ENCODE results near the gene ZSCAN25. TPM values are rescaled to one million over a fixed set of nuclear protein-coding genes. Genes with fewer than 3 reads are reported as not detected.

ZSCAN25 gene
- total RNA-seq, 1 donor from 2014 or later = 11.0 TPM

DNA sequence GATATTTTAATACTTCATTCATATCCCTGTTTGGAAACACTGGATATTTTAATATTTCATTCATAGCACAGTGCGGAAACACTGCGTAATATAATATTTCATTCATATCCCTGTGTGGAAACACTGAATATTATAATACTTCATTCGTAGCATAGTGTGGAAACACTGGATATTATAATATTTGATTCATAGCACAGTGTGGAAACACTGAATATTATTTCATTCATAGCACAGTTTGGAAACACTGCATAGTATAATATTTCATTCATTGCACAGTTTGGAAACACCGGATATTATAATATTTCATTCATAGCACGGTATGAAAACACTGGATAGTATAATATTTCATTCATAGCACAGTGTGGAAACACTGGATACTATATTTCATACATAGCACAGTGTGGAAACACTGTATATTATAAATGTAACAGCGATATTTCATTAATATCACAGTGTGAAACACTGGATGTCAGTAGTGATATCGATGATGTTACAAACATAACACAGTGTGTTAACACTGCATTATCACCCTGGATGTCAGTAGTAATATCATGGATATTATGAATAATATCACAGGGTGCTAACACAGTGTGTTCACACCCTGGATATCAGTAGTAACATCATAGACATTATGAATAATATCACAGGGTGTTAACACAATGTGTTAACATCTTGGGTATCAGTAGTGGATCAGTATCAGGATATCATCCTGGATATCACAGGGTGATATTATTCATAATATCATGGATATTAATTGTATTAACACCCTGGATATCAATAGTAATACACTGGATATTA, 21.6 kb upstream of the ZSCAN25 start:
- H3K27me3 ChIP-seq (ENCODE audit: control insufficient read depth in 3 of 3, insufficient read depth in 3 of 3, low read length in 3 of 3) = no peaks in the 10 kb centered on the region
- no peak overlapping the region for H3K9ac ChIP-seq (ENCODE audit: low read depth in 1 of 3, low read length in 3 of 3)
- H3K27ac ChIP-seq (ENCODE audit: low read depth, low read length) = no peak overlapping the region
- H3K4me1 ChIP-seq (ENCODE audit: control insufficient read depth in 3 of 3, insufficient read depth in 3 of 3, low read length in 3 of 3) = no peaks in the 10 kb centered on the region
- no peak overlapping the region for H3K4me3 ChIP-seq (ENCODE audit: low read length in 3 of 3)
- H3K9me3 ChIP-seq (ENCODE audit: control insufficient read depth in 3 of 3, low read length in 3 of 3) = no peaks in the 10 kb centered on the region
- no peaks in the 10 kb centered on the region for H3K36me3 ChIP-seq (ENCODE audit: control insufficient read depth in 3 of 3, insufficient read depth in 3 of 3, low read length in 3 of 3)

DNA sequence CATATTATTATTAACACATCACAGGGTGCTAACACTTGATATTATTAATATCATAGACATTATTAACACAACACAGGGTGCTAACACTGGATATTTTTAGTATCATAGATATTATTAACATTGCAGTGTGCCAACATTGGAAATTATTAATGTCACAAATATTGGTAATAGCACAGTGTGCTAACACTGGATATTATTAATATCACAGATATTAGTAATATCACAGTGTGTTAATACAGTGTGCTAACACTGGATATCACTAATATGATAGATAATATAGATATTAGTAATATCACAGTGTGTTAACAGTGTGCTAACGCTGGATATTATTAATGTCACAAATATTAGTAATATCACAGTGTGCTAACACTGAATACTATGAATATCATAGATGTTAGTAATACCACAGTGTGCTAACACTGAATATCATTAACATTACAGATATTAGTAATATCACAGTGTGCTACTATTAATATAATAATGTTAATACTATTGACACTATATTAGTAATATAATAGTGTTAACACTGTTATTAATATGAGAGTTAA, 20.3 kb upstream of the ZSCAN25 start:
- no peaks in the 10 kb centered on the region for H3K27me3 ChIP-seq (ENCODE audit: control insufficient read depth in 3 of 3, insufficient read depth in 3 of 3, low read length in 3 of 3)
- no peaks in the 10 kb centered on the region for H3K4me1 ChIP-seq (ENCODE audit: control insufficient read depth in 3 of 3, insufficient read depth in 3 of 3, low read length in 3 of 3)
- no peaks in the 10 kb centered on the region for H3K9me3 ChIP-seq (ENCODE audit: control insufficient read depth in 3 of 3, low read length in 3 of 3)
- H3K27ac ChIP-seq (ENCODE audit: low read depth, low read length) = no peak overlapping the region
- H3K36me3 ChIP-seq (ENCODE audit: control insufficient read depth in 3 of 3, insufficient read depth in 3 of 3, low read length in 3 of 3) = no peaks in the 10 kb centered on the region
- H3K9ac ChIP-seq (ENCODE audit: low read depth in 1 of 3, low read length in 3 of 3) = no peak overlapping the region
- no peak overlapping the region for H3K4me3 ChIP-seq (ENCODE audit: low read length in 3 of 3)

DNA sequence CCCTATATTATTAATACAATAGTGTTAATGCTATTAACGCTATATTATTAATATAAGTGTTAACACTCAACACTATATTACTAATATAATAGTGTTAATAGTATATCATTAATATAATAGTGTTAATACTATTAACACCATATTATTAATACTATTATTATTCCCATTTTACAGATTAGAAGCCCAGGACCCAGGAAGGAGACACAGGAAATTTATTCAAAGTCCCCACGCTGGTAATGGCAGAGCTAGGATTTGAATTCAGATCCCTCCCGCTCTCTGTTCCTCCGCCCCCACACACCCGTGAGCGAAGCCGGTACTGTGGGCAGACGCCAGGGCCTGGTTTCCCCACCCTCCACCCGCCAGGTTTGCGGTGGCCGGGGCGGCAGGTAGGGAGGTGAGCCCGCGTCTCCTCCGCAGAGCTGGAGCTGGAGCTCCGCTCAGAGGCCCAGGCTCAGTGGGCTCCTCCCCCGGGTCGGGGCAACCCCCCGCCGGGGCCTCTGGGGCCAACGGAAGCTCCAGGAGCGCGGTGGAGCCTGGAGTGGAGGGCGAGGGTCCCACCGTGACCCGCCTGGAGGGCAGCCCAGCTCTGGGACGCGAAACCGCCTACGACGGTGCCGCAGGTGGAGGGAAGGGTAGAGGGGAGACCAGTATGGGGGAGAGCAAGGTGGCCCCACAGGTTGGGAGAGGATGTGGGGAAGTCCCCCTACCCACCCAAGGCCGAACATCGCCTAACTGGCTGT, 18.8 kb upstream of the ZSCAN25 start, which contains the start of gene TMEM225B:
TSS of gene TMEM225B (plus strand) at position 506 of the 740 bp plus-strand sequence. CDS start 6,122 bp downstream, outside the sequence.
- Histone ChIP-seq H3K4me1 (ENCODE audit: control insufficient read depth in 3 of 3, insufficient read depth in 3 of 3, low read length in 3 of 3) (no peaks in the 10 kb centered on the region), H3K4me3 (ENCODE audit: low read length in 3 of 3) (no peak within 1 kb of the TSS), H3K27me3 (ENCODE audit: control insufficient read depth in 3 of 3, insufficient read depth in 3 of 3, low read length in 3 of 3) (no peaks in the 10 kb centered on the region), H3K36me3 (ENCODE audit: control insufficient read depth in 3 of 3, insufficient read depth in 3 of 3, low read length in 3 of 3) (no peaks in the 10 kb centered on the region), H3K9me3 (ENCODE audit: control insufficient read depth in 3 of 3, low read length in 3 of 3) (no peaks in the 10 kb centered on the region), H3K27ac (ENCODE audit: low read depth, low read length) (no peak within 1 kb of the TSS), H3K9ac (ENCODE audit: low read depth in 1 of 3, low read length in 3 of 3) (no peak within 1 kb of the TSS)

DNA sequence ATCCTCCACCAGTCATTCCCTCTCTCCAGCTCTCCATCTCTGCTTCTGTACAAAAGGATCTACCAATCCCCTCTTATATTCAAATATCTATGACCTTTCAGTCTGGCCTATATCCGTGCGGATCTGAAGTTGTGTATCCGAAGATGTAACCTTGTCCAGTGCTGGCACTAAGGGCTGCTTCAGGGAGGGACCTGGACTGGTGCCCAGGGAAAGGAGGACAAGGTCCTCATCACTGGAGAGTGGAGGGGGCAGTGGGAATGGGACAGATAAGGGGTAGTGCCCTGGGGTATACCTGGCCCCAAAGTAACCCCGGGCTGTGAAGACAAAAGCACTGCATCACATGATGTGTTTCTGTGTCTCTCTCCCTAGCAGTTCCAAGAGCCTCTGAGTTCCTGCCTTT, 16.9 kb upstream of the ZSCAN25 start:
- no peaks in the 10 kb centered on the region for H3K36me3 ChIP-seq (ENCODE audit: control insufficient read depth in 3 of 3, insufficient read depth in 3 of 3, low read length in 3 of 3)
- no peak overlapping the region for H3K9ac ChIP-seq (ENCODE audit: low read depth in 1 of 3, low read length in 3 of 3)
- no peak overlapping the region for H3K4me3 ChIP-seq (ENCODE audit: low read length in 3 of 3)
- H3K27me3 ChIP-seq (ENCODE audit: control insufficient read depth in 3 of 3, insufficient read depth in 3 of 3, low read length in 3 of 3) = no peaks in the 10 kb centered on the region
- no peak overlapping the region for H3K27ac ChIP-seq (ENCODE audit: low read depth, low read length)
- no peaks in the 10 kb centered on the region for H3K9me3 ChIP-seq (ENCODE audit: control insufficient read depth in 3 of 3, low read length in 3 of 3)
- no peaks in the 10 kb centered on the region for H3K4me1 ChIP-seq (ENCODE audit: control insufficient read depth in 3 of 3, insufficient read depth in 3 of 3, low read length in 3 of 3)

DNA sequence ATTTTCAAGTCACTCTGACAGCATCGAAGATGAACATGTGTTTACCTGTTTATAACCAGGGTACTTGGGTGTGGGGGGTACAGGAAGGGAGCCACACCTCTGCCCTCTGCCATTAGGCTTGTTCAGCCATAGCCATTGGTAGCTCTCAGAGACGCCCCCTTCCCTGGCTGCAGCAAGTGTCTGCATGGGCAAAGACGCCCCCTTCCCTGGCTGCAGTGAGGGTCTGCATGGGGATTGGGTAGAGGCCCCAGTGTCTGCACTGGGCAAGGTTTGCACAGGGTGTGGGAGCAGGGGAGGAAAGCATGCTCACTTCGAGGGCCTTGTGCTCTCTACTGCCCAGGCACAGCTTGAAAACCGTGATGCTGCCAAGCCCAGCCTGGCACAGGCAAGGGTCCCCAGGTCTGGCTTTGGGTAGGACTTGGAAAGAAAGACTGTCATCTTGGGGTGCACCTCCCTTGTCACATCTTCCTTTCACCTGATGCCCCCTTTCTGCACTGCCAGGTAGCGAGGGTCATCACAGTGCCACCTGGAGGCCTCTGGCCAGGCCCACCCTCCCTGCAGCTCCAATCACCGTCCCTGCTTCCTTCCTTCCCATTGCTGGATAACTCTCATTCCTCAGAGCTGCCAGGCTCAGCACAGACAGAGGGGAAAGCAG, 15.0 kb upstream of the ZSCAN25 start:
- no peaks in the 10 kb centered on the region for H3K27me3 ChIP-seq (ENCODE audit: control insufficient read depth in 3 of 3, insufficient read depth in 3 of 3, low read length in 3 of 3)
- no peaks in the 10 kb centered on the region for H3K9me3 ChIP-seq (ENCODE audit: control insufficient read depth in 3 of 3, low read length in 3 of 3)

DNA sequence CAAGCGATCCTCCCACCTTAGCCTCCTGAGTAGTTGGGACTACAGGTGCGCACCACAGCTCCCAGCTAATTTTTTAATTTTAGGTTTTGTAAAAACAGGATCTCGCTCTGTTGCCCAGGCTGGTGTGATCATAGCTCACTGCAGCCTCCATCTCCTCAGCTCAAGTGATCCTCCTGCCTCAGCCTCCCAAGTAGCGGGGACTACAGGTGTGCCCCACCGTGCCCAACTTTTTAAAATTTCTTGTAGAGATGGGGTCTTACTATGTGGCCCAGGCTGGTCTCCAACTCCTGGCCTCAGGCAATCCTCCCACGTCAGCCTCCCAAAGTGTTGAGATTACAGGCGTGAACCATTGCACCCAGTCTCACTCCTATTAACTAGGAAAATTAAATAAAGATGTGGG, 11.2 kb upstream of the ZSCAN25 start:
- Histone ChIP-seq H3K4me1 (ENCODE audit: control insufficient read depth in 3 of 3, insufficient read depth in 3 of 3, low read length in 3 of 3) (no peaks in the 10 kb centered on the region), H3K4me3 (ENCODE audit: low read length in 3 of 3) (no peak overlapping the region), H3K36me3 (ENCODE audit: control insufficient read depth in 3 of 3, insufficient read depth in 3 of 3, low read length in 3 of 3) (no peaks in the 10 kb centered on the region), H3K27me3 (ENCODE audit: control insufficient read depth in 3 of 3, insufficient read depth in 3 of 3, low read length in 3 of 3) (no peaks in the 10 kb centered on the region), H3K27ac (ENCODE audit: low read depth, low read length) (no peak overlapping the region), H3K9me3 (ENCODE audit: control insufficient read depth in 3 of 3, low read length in 3 of 3) (no peaks in the 10 kb centered on the region), H3K9ac (ENCODE audit: low read depth in 1 of 3, low read length in 3 of 3) (no peak overlapping the region)

More for the DNA sequence above, 15.0 kb upstream of the ZSCAN25 start:
- H3K9ac ChIP-seq (ENCODE audit: low read depth in 1 of 3, low read length in 3 of 3) = no peak overlapping the region
- H3K27ac ChIP-seq (ENCODE audit: low read depth, low read length) = no peak overlapping the region
- no peaks in the 10 kb centered on the region for H3K4me1 ChIP-seq (ENCODE audit: control insufficient read depth in 3 of 3, insufficient read depth in 3 of 3, low read length in 3 of 3)
- H3K4me3 ChIP-seq (ENCODE audit: low read length in 3 of 3) = no peak overlapping the region
- H3K36me3 ChIP-seq (ENCODE audit: control insufficient read depth in 3 of 3, insufficient read depth in 3 of 3, low read length in 3 of 3) = no peaks in the 10 kb centered on the region

DNA sequence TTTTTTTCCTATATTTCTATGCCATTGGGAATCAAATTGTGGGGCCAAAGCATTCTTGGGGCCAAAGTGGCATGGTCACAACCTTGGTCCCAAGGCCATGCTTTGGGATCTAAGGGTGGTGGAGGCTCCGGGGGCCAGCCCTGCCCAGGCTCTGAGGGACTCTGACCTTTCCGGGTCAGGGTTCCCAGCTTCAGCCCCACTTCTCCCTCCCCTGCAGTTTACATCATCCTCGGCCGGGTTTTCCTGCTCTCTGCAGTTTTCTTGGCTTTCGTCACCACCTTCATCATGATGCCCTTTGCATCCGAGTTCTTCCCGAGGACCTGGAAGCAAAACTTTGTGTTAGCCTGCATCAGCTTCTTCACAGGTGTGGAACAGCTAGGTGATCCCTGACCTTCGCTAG, 10.2 kb upstream of the ZSCAN25 start:
- Histone ChIP-seq H3K9me3 (ENCODE audit: control insufficient read depth in 3 of 3, low read length in 3 of 3) (no peaks in the 10 kb centered on the region), H3K9ac (ENCODE audit: low read depth in 1 of 3, low read length in 3 of 3) (no peak overlapping the region), H3K27me3 (ENCODE audit: control insufficient read depth in 3 of 3, insufficient read depth in 3 of 3, low read length in 3 of 3) (no peaks in the 10 kb centered on the region), H3K4me3 (ENCODE audit: low read length in 3 of 3) (no peak overlapping the region), H3K36me3 (ENCODE audit: control insufficient read depth in 3 of 3, insufficient read depth in 3 of 3, low read length in 3 of 3) (no peaks in the 10 kb centered on the region), H3K27ac (ENCODE audit: low read depth, low read length) (no peak overlapping the region), H3K4me1 (ENCODE audit: control insufficient read depth in 3 of 3, insufficient read depth in 3 of 3, low read length in 3 of 3) (no peaks in the 10 kb centered on the region)

DNA sequence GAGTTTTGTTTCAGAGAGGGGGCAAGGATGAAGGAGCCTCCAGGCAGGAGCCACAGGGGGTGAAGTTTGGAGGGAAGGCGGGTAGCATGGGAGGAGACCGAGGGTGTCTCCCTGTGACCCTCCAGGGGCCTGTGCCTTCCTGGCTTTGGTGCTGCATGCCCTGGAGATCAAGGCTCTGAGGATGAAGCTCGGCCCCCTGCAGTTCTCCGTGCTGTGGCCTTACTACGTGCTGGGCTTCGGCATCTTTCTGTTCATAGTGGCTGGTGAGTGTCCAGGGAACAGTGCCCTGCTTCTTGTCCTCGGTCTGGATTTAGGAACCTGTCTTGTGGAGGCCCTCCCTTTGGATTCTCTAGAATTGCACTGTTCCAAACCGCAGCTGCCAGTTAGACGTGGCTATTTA, 9.2 kb upstream of the ZSCAN25 start:
- H3K4me1 ChIP-seq (ENCODE audit: control insufficient read depth in 3 of 3, insufficient read depth in 3 of 3, low read length in 3 of 3) = no peaks in the 10 kb centered on the region
- H3K27me3 ChIP-seq (ENCODE audit: control insufficient read depth in 3 of 3, insufficient read depth in 3 of 3, low read length in 3 of 3) = no peaks in the 10 kb centered on the region
- no peak overlapping the region for H3K4me3 ChIP-seq (ENCODE audit: low read length in 3 of 3)
- no peak overlapping the region for H3K27ac ChIP-seq (ENCODE audit: low read depth, low read length)
- no peaks in the 10 kb centered on the region for H3K9me3 ChIP-seq (ENCODE audit: control insufficient read depth in 3 of 3, low read length in 3 of 3)
- H3K36me3 ChIP-seq (ENCODE audit: control insufficient read depth in 3 of 3, insufficient read depth in 3 of 3, low read length in 3 of 3) = no peaks in the 10 kb centered on the region
- no peak overlapping the region for H3K9ac ChIP-seq (ENCODE audit: low read depth in 1 of 3, low read length in 3 of 3)

DNA sequence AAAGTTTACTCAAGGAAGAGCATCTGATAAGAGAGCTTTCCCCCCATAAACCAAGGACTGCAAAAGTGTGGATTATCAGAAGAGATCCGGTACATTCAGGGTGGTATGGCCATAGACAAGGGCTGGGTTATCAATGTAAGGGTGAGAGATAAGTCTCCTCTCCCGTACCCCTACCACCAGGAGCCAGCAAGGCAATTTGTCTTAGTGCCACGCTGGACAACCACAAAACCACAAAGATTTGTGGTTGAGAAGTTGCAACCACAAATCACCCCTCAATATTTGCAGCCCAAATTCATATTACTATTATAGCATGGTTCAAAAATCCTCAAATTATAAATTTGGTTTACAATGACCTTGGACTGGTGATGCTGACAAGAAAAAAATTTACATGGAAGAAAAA, 2.3 kb upstream of the ZSCAN25 start:
- peaks cover 9 to 16% (median 11%) of the 10 kb centered on the region in 3 donors for H3K4me1 ChIP-seq (ENCODE audit: control insufficient read depth in 3 of 3, insufficient read depth in 3 of 3, low read length in 3 of 3)
- no peak overlapping the region for H3K9ac ChIP-seq (ENCODE audit: low read depth in 1 of 3, low read length in 3 of 3)
- H3K4me3 ChIP-seq (ENCODE audit: low read length in 3 of 3) = no peak overlapping the region
- H3K36me3 ChIP-seq (ENCODE audit: control insufficient read depth in 3 of 3, insufficient read depth in 3 of 3, low read length in 3 of 3) = peaks cover 6 to 12% (median 10%) of the 10 kb centered on the region in 3 donors
- no peak overlapping the region for H3K27ac ChIP-seq (ENCODE audit: low read depth, low read length)
- no peaks in the 10 kb centered on the region for H3K9me3 ChIP-seq (ENCODE audit: control insufficient read depth in 3 of 3, low read length in 3 of 3)
- no peaks in the 10 kb centered on the region for H3K27me3 ChIP-seq (ENCODE audit: control insufficient read depth in 3 of 3, insufficient read depth in 3 of 3, low read length in 3 of 3)
